ENCODE data around the gene RILPL1.
"Not testable (repeated sequence)": the region's sequence is repeated elsewhere in the genome, so short reads cannot be mapped to it uniquely, and the experiment has no call there.

Gene RILPL1

DNA sequence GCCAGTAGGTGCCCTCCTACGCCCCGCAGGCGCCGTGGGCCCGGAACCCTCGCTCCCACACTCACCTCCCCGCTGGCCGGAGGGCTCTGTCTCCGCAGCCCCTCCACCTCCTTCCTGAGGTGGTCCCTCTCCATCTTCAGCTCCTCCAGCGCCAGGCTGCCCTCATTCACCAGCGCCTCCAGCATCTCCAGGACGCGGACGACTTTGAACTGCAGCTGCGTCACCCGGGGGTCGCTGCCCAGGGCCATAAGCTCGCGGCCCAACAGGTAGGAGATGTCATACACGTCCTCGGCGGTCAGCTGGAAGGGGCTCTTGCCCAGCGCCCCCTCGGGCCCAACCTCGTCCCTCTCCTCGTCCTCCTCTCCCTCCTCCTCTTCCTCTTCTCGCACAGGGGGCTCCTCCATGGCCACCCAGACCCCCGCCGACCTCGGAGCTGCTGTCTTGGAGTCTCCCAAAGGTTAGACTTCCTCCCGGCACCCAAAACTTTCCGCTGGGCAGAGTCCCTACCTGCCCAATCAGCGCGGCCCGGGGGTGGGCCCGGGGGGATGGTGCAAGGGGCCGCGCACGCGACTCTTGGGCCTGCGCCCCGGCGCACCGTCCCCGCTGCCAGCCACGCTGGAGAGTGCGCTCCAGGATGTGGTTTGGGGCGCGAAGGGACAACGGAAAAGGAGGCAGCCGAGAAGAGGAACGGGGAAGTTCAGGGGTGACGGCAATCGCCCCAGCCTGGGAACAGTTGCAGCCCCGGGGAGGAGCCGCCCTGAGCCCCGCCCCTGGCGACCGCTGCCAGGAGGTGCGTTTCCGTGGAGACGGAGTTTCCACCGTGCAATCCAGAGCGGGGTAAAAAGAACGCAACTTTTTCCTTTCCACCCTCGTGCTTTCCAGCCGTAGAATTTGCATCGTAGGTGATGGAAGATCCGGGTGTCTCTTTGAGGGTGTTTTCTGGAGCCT, 97.2 kb downstream of the RILPL1 start, which contains the start of gene RILPL2:
TSS of gene RILPL2 (minus strand) at position 668 of the 948 bp plus-strand sequence. CDS start at position 404, 264 bp downstream.
- H3K27ac ChIP-seq = peak within 1 kb of the TSS; percentile 67
- TF ChIP-seq, protein P1, sequence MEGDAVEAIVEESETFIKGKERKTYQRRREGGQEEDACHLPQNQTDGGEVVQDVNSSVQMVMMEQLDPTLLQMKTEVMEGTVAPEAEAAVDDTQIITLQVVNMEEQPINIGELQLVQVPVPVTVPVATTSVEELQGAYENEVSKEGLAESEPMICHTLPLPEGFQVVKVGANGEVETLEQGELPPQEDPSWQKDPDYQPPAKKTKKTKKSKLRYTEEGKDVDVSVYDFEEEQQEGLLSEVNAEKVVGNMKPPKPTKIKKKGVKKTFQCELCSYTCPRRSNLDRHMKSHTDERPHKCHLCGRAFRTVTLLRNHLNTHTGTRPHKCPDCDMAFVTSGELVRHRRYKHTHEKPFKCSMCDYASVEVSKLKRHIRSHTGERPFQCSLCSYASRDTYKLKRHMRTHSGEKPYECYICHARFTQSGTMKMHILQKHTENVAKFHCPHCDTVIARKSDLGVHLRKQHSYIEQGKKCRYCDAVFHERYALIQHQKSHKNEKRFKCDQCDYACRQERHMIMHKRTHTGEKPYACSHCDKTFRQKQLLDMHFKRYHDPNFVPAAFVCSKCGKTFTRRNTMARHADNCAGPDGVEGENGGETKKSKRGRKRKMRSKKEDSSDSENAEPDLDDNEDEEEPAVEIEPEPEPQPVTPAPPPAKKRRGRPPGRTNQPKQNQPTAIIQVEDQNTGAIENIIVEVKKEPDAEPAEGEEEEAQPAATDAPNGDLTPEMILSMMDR (conservative IDR thresholded peaks at IDR 0.05) = peak; percentile 5; the same call in 1 of the 2 replicates

DNA sequence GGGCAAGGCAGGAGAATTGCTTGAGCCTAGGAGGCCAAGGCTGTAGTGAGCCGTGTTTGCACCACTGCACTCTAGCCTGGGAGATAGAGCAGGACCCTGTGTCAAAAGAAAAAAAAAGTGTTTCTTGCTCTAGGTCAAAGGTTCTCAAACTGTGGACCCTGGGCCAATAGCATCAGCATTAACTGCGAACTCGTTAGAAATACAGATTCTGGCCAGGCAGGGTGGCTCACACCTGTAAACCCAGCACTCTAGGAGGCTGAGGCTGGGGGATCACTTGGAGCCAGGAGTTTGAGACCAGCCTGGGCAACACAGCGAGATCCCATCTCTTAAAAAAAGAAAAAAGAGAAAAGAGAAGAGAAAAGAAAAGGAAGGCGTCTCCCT, 97.9 kb downstream of the RILPL1 start:
- TF ChIP-seq, protein P1 (conservative IDR thresholded peaks at IDR 0.05) = no peak
- H3K27ac ChIP-seq = peak overlapping the region; percentile 67; the same call in 1 of the 2 replicates

GRCh38 chr12:123433615-123434014, 99.9 kb downstream of the RILPL1 start:
- H3K27ac ChIP-seq = no peak overlapping the region
- TF ChIP-seq, protein P1 (conservative IDR thresholded peaks at IDR 0.05) = no peak

- H3K27ac ChIP-seq = not testable (repeated sequence)
These were observed 101.3 kb downstream of the RILPL1 start for GRCh38 chr12:123431951-123432817.

GRCh38 chr12:123429101-123429500, 104.4 kb downstream of the RILPL1 start:
- H3K27ac ChIP-seq = not testable (repeated sequence)

DNA sequence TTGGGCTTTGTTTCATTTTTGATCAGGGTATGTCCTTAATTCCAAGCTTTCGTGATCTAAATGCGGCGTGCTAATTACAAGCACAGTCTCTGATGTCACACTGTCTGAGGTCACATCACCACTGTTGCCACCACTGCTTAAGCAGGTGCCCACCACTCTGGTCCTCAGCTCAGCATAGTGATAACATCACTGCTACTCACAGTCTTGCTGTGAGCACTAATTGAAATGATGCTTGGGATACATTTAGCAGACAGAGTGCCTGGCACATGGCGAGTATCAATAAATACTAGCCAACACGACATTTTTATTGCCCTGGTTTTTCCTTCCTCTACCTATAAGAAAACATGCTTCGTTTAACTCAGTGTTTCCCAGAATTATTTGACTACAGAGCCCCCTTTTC, 104.9 kb downstream of the RILPL1 start:
- TF ChIP-seq, protein P1 (conservative IDR thresholded peaks at IDR 0.05) = no peak
- H3K27ac ChIP-seq = no peak overlapping the region

DNA sequence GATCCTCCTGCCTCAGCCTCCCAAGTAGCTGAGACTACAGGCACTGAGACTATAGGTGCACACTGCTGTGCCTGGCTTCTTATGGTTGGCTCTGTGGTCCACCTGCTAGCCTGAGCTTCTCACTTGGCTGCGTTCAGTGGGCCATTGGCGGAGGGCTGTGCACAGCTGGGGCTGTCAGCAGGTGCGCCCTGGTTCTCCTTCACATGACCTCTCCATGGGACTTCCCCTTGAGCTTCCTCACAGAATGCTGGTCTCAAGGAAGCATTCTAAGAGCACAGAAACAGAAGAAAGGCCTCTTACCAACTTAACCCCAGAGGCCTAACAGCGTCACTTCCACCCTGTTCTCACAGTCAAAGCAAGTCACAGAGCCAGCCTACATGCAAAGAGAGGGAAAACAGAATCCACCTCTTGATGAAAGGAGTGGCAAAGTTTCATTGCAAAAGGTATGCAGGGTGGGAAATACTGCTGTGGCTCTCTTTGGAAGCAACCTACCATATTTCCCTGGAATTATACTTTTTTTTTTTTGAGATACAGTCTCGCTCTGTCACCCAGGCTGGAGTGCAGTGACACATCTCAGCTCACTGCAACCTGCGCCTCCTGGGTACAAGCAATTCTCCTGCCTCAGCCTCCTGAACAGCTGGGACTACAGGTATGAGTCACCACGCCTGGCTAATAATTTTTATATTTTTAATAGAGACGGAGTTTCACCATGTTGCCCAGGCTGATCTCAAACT, 106.3 kb downstream of the RILPL1 start:
- H3K27ac ChIP-seq = no peak overlapping the region
- TF ChIP-seq, protein P1 (conservative IDR thresholded peaks at IDR 0.05) = no peak

- TF ChIP-seq, protein P1 (conservative IDR thresholded peaks at IDR 0.05) = no peak
- no peak overlapping the region for H3K27ac ChIP-seq
These were observed 112.2 kb downstream of the RILPL1 start for GRCh38 chr12:123421314-123421713.

All from VCaP (cell line).